ENCODE results near the gene APOM.

Gene APOM

DNA sequence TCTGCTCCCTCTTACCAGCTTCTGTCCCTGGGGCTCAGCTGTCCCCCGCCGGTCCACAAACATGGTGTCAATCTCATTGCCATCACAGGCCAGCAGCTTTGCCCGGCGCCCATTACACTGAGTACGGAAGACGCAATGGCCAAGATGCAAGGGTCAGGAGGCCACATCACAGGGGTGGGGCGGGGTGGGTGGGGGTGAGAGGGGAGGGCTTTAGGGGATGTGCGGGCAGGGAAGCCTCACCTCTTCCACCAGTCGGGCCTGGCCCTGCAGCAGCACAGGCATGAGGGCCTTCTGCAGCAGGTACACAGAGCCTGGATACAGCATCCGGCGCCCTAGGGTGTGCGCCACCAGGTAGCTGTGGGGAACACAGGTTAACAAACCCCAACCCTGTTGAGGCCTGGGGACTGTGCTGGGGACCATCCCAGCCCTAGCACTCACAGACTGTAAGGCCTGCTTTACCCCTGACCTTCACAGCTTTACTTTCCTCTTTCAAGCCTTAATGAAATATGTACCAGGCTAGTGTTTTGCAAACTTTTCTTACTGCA is 35.9 kb downstream of the APOM start:
- Histone ChIP-seq H3K9me3 (ENCODE audit: severe bottlenecking) (no peaks in the 10 kb centered on the region), H3K4me3 (ENCODE audit: low read depth, low read length) (no peak overlapping the region), H3K27me3 (ENCODE audit: insufficient read depth, low read depth, severe bottlenecking) (no peaks in the 10 kb centered on the region), H3K27ac (no peak overlapping the region), H3K36me3 (peaks cover 82% of the 10 kb centered on the region)
- TF ChIP-seq, protein P1, sequence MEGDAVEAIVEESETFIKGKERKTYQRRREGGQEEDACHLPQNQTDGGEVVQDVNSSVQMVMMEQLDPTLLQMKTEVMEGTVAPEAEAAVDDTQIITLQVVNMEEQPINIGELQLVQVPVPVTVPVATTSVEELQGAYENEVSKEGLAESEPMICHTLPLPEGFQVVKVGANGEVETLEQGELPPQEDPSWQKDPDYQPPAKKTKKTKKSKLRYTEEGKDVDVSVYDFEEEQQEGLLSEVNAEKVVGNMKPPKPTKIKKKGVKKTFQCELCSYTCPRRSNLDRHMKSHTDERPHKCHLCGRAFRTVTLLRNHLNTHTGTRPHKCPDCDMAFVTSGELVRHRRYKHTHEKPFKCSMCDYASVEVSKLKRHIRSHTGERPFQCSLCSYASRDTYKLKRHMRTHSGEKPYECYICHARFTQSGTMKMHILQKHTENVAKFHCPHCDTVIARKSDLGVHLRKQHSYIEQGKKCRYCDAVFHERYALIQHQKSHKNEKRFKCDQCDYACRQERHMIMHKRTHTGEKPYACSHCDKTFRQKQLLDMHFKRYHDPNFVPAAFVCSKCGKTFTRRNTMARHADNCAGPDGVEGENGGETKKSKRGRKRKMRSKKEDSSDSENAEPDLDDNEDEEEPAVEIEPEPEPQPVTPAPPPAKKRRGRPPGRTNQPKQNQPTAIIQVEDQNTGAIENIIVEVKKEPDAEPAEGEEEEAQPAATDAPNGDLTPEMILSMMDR (IDR thresholded peaks at IDR 0.05; ENCODE audit: low read depth, low read length), result no peak
- DNase-seq, result no peak

DNA sequence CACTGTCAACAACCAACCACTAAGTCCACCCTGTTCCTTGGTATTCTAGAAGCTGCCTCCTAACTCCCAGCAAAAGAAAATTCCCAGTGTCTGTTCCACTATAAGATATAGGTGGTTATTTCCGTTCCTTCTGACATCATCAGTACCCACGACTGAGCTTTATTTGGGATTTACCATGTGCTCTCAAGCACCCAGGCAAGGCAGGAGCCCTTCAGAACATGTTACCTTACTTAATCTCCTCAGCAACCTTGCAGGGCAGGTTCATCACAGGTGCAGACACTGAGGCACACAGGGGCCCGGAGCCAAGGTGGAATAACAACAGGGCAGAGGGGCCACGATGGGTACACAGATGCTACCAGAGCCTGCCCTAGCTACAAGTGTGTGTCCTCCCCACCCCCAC is 36.7 kb downstream of the APOM start:
- DNase-seq, result no peak
- Histone ChIP-seq H3K4me3 (ENCODE audit: low read depth, low read length) (no peak overlapping the region), H3K27me3 (ENCODE audit: insufficient read depth, low read depth, severe bottlenecking) (no peaks in the 10 kb centered on the region), H3K36me3 (peaks cover 79% of the 10 kb centered on the region), H3K27ac (no peak overlapping the region), H3K9me3 (ENCODE audit: severe bottlenecking) (no peaks in the 10 kb centered on the region)
- TF ChIP-seq, protein P1 (IDR thresholded peaks at IDR 0.05; ENCODE audit: low read depth, low read length), result no peak

DNA sequence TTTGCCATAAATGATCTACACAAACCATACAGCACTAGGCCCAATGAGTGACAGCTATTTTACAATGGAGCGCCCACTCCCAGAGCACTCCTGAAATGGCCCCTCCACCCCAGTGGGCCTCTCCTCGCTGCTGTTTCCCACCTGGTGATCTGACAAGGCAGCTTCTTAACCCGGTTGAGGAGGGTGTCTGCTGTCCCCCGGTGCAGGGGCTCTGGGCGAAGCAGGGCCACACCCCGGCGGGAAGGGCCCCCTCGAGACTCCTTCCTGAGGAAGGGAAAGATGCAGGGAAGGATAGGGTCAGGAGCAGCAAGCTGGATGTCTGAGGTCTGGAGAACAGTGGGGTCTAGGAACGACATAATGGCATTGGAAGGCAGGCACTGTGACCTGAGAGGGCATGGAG is 37.2 kb downstream of the APOM start:
- H3K27ac ChIP-seq, result no peak overlapping the region
- no peaks in the 10 kb centered on the region for H3K9me3 ChIP-seq (ENCODE audit: severe bottlenecking)
- no peak for DNase-seq
- TF ChIP-seq, protein P1 (IDR thresholded peaks at IDR 0.05; ENCODE audit: low read depth, low read length), result no peak
- H3K36me3 ChIP-seq, result peaks cover 79% of the 10 kb centered on the region
- H3K27me3 ChIP-seq (ENCODE audit: insufficient read depth, low read depth, severe bottlenecking), result no peaks in the 10 kb centered on the region
- H3K4me3 ChIP-seq (ENCODE audit: low read depth, low read length), result no peak overlapping the region

DNA sequence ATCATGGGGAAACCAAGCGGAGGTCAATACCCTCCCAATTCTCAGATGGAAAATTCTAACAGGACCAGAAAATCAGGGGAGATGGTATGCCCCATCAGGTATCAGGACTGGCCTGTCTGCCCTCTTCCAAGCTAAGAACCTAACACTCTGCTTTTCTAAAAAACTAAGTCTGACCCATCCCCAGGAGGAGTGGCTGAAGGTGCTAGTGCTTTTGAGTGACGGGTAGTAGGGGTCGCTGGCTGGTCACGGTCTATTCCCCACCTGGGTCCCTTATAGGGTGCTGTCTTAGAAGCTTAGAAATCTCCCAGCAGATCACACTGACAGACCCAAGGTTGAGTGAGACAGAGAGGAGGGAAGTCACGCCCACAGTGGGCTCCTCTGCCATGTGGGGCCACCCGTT is 37.8 kb downstream of the APOM start:
- TF ChIP-seq, protein P1 (IDR thresholded peaks at IDR 0.05; ENCODE audit: low read depth, low read length), result no peak
- peaks cover 76% of the 10 kb centered on the region for H3K36me3 ChIP-seq
- no peak for DNase-seq

DNA sequence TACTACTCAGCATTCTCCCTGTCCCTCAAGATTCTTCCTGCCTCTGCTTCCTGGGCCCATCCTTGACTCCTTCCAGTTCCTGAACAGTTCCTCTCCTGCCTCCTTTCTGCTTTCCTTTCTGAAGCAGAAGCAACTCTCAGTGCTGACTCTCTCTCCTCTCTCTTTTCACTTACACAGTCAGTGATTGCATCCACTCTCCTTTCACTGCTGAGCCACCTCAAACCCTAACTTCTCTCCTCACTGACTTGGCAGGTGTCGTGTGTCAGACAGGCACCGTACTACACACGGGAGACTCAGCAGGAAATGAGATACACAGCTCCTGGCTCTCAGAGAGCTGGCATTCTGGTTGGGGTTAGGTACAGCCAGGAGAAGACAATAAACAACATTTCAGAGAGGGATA is 41.9 kb downstream of the APOM start:
- TF ChIP-seq, protein P1 (IDR thresholded peaks at IDR 0.05; ENCODE audit: low read depth, low read length), result no peak
- no peaks in the 10 kb centered on the region for H3K9me3 ChIP-seq (ENCODE audit: severe bottlenecking)
- no peak for DNase-seq
- no peak overlapping the region for H3K4me3 ChIP-seq (ENCODE audit: low read depth, low read length)
- H3K36me3 ChIP-seq, result peaks cover 72% of the 10 kb centered on the region
- no peaks in the 10 kb centered on the region for H3K27me3 ChIP-seq (ENCODE audit: insufficient read depth, low read depth, severe bottlenecking)
- H3K27ac ChIP-seq, result no peak overlapping the region

More for the DNA sequence above, 37.8 kb downstream of the APOM start:
- Histone ChIP-seq H3K9me3 (ENCODE audit: severe bottlenecking) (no peaks in the 10 kb centered on the region), H3K27me3 (ENCODE audit: insufficient read depth, low read depth, severe bottlenecking) (no peaks in the 10 kb centered on the region), H3K27ac (no peak overlapping the region), H3K4me3 (ENCODE audit: low read depth, low read length) (no peak overlapping the region)

DNA sequence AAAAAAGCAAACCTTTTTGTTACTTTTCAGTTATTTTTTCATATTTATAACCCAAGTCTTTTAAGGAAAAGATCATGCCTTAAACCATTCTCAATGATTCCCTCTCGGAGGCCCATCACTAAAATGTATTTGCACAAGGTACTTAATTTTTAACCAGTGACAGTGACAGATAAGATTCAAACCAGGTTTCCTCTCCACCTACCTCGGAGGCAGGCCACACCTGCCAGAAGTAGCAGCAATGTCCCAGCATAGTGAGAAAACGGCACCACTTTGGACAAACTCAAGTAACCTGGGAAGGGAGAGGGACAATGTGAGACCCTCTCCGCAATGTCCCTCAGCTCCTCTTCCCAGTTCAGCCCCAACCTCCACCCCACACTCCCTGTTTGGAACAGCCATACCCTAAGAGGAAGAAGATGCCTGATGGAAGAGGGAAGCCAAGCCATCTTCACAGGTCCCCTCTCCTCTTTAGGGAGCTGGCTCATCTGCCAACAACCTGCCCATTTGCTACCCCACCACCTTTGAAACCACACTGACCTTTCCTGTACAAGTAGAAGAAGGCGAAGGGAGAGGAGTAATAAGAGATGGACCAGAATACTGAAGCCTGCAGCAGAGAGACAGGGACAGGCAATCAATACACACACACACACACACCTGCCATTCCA is 45.2 kb downstream of the APOM start:
- H3K27ac ChIP-seq, result no peak overlapping the region
- H3K4me3 ChIP-seq (ENCODE audit: low read depth, low read length), result no peak overlapping the region
- no peaks in the 10 kb centered on the region for H3K27me3 ChIP-seq (ENCODE audit: insufficient read depth, low read depth, severe bottlenecking)
- H3K36me3 ChIP-seq, result peaks cover 46% of the 10 kb centered on the region
- DNase-seq, result no peak
- no peaks in the 10 kb centered on the region for H3K9me3 ChIP-seq (ENCODE audit: severe bottlenecking)
- TF ChIP-seq, protein P1 (IDR thresholded peaks at IDR 0.05; ENCODE audit: low read depth, low read length), result no peak
